Loucy (cell line): ENCODE data around the gene ACBD3.

Experiments used
- H2AFZ ChIP-seq: fragments of 200-600 bp; sonication (generic); 2 replicates; pipeline ENCODE4 v1.6.0; 2016; ENCODE audit warnings: antibody characterized with exemption, mild to moderate bottlenecking, low read length, moderate library complexity
- H3F3A ChIP-seq: fragments of 200-600 bp; 2 replicates; pipeline ENCODE4 v1.6.0; 2016; ENCODE audit warnings: antibody characterized with exemption, low read depth, mild to moderate bottlenecking
- H3K27me3 ChIP-seq: fragments of 200-600 bp; sonication (generic); 2 replicates; pipeline ENCODE4 v1.6.1; 2014; ENCODE audit warnings: low read length, mild to moderate bottlenecking; ENCODE audit not compliant: insufficient read depth, poor library complexity, severe bottlenecking
- H3K36me3 ChIP-seq: fragments of 200-600 bp; sonication (generic); 2 replicates; pipeline ENCODE4 v1.6.1; 2016; ENCODE audit warnings: low read length; ENCODE audit not compliant: insufficient read depth
- H3K4me1 ChIP-seq: fragments of 200-600 bp; sonication (generic); 2 replicates; pipeline ENCODE4 v1.5.1; 2014; ENCODE audit warnings: low read length, mild to moderate bottlenecking; ENCODE audit not compliant: insufficient read depth, poor library complexity, severe bottlenecking
- H3K4me2 ChIP-seq: fragments of 200-600 bp; sonication (generic); 2 replicates; pipeline ENCODE4 v1.6.0; 2014; ENCODE audit warnings: antibody characterized with exemption, low read length, low read depth, mild to moderate bottlenecking; ENCODE audit not compliant: poor library complexity, severe bottlenecking
- H3K4me3 ChIP-seq: fragments of 200-600 bp; sonication (generic); 2 replicates; pipeline ENCODE4 v1.5.1; 2014; ENCODE audit warnings: low read length, mild to moderate bottlenecking, mixed read lengths; ENCODE audit not compliant: poor library complexity, severe bottlenecking
- H3K79me2 ChIP-seq: fragments of 200-600 bp; sonication (generic); 2 replicates; pipeline ENCODE4 v1.6.1; 2014; ENCODE audit warnings: low read length; ENCODE audit not compliant: insufficient read depth
- H3K9ac ChIP-seq: fragments of 200-600 bp; sonication (generic); 2 replicates; pipeline ENCODE4 v1.6.0; 2014; ENCODE audit warnings: mild to moderate bottlenecking, low read depth, low read length, moderate library complexity; ENCODE audit not compliant: poor library complexity, severe bottlenecking
- H3K9me2 ChIP-seq: fragments of 200-600 bp; sonication (generic); replicated peaks from 2 replicates; pipeline ENCODE4 v1.6.1; 2016; ENCODE audit warnings: low read depth, low read length, mixed read lengths
- H3K9me3 ChIP-seq: fragments of 200-600 bp; sonication (generic); 2 replicates; pipeline ENCODE4 v1.6.1; 2014; ENCODE audit warnings: mild to moderate bottlenecking, antibody characterized with exemption, low read length, low read depth; ENCODE audit not compliant: insufficient read depth
- H4K20me1 ChIP-seq: fragments of 200-600 bp; sonication (generic); 2 replicates; pipeline ENCODE4 v1.6.0; 2014; ENCODE audit warnings: antibody characterized with exemption, low read length, mild to moderate bottlenecking; ENCODE audit not compliant: insufficient read depth, poor library complexity, severe bottlenecking
- EZH2phosphoT487 ChIP-seq: fragments of 200-600 bp; IDR thresholded peaks from 2 replicates; pipeline ENCODE4 v1.6.1; 2018; ENCODE audit warnings: antibody characterized with exemption, mild to moderate bottlenecking, moderate library complexity, borderline replicate concordance
- TF ChIP-seq, protein P1 (sequence below): fragments of 200-600 bp; sonication (generic); conservative IDR thresholded peaks from 2 replicates; pipeline ENCODE4 v1.5.1; 2014; ENCODE audit warnings: mild to moderate bottlenecking, antibody characterized with exemption, low read length

Gene ACBD3

DNA sequence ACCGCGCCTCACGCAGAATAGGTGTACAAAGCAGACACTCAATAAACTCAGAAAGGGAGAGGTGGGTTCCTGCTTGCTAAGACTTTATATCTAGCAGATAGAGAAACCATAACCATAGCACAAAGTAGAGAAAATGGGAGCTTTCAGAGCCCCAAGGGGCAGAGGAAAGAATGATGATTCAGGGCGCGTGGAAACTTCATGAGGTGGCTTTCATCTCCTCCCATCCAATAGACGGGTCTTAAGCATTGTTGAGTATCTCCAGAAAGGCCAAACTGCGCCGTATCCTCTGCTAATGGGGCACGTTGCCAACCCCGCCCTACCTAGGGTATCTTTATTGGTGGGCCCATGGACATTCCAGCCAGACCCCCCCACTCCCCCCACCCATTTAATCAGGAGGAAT, 36.1 kb upstream of the ACBD3 start:
- Histone ChIP-seq H3F3A (no peaks in the 10 kb centered on the region), H3K9me3 (no peaks in the 10 kb centered on the region), H3K9ac (no peak overlapping the region), H3K4me3 (no peak overlapping the region), H3K27me3 (no peaks in the 10 kb centered on the region), H3K36me3 (no peaks in the 10 kb centered on the region), H2AFZ (no peak overlapping the region), H3K9me2 (no peaks in the 10 kb centered on the region), H3K79me2 (no peaks in the 10 kb centered on the region), H4K20me1 (no peaks in the 10 kb centered on the region), H3K4me1 (no peaks in the 10 kb centered on the region), H3K4me2 (no peak overlapping the region)
- TF ChIP-seq, protein P1, sequence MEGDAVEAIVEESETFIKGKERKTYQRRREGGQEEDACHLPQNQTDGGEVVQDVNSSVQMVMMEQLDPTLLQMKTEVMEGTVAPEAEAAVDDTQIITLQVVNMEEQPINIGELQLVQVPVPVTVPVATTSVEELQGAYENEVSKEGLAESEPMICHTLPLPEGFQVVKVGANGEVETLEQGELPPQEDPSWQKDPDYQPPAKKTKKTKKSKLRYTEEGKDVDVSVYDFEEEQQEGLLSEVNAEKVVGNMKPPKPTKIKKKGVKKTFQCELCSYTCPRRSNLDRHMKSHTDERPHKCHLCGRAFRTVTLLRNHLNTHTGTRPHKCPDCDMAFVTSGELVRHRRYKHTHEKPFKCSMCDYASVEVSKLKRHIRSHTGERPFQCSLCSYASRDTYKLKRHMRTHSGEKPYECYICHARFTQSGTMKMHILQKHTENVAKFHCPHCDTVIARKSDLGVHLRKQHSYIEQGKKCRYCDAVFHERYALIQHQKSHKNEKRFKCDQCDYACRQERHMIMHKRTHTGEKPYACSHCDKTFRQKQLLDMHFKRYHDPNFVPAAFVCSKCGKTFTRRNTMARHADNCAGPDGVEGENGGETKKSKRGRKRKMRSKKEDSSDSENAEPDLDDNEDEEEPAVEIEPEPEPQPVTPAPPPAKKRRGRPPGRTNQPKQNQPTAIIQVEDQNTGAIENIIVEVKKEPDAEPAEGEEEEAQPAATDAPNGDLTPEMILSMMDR = no peak
- no peak for TF ChIP-seq EZH2phosphoT487

DNA sequence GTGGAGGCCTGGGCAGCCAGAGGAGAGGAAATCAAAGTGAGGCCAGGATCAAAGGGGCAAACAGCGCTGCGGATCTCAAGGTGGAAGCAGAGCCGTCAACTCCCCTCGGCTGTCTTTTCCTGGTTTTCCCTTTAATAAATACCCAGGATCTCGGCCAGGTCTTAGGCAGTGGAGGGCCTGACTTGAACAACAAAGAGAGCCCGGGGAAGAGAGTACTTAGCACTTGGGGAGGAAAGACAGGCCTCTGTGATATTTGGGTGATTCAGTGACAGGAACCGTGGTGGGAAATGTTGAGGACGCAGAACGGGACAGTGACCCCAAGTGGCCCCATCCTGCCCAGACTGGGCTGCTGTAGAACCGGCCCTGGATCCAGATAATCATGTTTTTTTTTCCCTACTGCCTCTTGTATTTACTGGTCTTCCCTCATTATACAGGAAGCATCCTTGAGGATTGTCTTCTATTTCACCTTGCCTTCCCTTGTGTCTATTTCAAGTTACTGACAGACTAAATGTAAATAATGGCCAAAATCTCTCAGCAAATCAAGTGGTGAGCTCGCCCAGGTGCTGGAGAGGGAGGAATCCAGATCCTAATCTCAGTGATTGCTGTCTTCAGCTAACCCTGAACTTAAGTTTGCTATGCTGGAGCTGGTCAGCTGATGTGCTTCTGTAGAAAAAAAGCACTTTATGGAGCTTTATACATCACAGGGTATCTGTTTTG, 34.1 kb upstream of the ACBD3 start:
- H3K9me2 ChIP-seq = no peaks in the 10 kb centered on the region

DNA sequence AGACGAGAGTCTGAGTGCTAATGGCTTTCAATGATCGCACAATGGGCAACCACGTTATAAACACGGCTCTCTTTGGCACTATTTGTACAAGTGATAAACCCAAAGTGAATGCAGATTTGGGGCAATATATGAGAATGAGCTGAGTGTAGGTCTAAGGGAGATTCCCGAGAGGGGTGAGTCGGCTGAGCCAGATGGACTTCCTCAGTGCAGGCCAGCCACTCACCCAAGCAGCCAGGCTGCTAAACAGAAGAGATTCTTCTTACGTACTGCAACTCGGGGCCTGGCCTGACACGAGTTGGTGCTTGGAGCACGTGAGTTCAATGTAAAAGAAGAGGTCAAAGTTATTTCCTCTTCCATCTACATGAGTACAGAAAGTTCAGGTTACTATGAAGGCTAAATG, 30.7 kb upstream of the ACBD3 start:
- Histone ChIP-seq H3K36me3 (no peaks in the 10 kb centered on the region), H3K9ac (no peak overlapping the region), H3K9me2 (no peaks in the 10 kb centered on the region), H2AFZ (no peak overlapping the region), H3K4me2 (no peak overlapping the region), H3K9me3 (no peaks in the 10 kb centered on the region), H3F3A (no peaks in the 10 kb centered on the region), H3K4me3 (no peak overlapping the region), H3K27me3 (no peaks in the 10 kb centered on the region), H3K4me1 (no peaks in the 10 kb centered on the region), H3K79me2 (no peaks in the 10 kb centered on the region), H4K20me1 (no peaks in the 10 kb centered on the region)
- no peak for TF ChIP-seq EZH2phosphoT487
- TF ChIP-seq, protein P1 = no peak

More for the DNA sequence above, 34.1 kb upstream of the ACBD3 start:
- no peak overlapping the region for H3K4me3 ChIP-seq
- no peaks in the 10 kb centered on the region for H3K9me3 ChIP-seq
- no peak overlapping the region for H3K9ac ChIP-seq
- no peak overlapping the region for H2AFZ ChIP-seq
- no peaks in the 10 kb centered on the region for H3K4me1 ChIP-seq
- no peak overlapping the region for H3K4me2 ChIP-seq
- H3K36me3 ChIP-seq = no peaks in the 10 kb centered on the region
- H4K20me1 ChIP-seq = no peaks in the 10 kb centered on the region
- H3K27me3 ChIP-seq = no peaks in the 10 kb centered on the region
- no peaks in the 10 kb centered on the region for H3F3A ChIP-seq
- no peaks in the 10 kb centered on the region for H3K79me2 ChIP-seq
- TF ChIP-seq, protein P1 = no peak
- TF ChIP-seq EZH2phosphoT487 = no peak
